Measurements from ENCODE around the gene NAALADL2. TPM values are rescaled to one million over a fixed set of nuclear protein-coding genes. Genes with fewer than 3 reads are reported as not detected.

The NAALADL2 gene
- polyA plus RNA-seq, 1 experiment = 6.3 TPM

- no peaks in the 10 kb centered on the region for H3K27me3 ChIP-seq (ENCODE audit: control insufficient read depth, insufficient read depth, low read length)
- TF ChIP-seq CTCF (IDR thresholded peaks at IDR 0.05; ENCODE audit: low read depth, low read length) = no peak
- no peak overlapping the region for H3K27ac ChIP-seq (ENCODE audit: low read depth, low read length)
- POLR2A ChIA-PET = no interaction called here
- CTCF ChIA-PET = no interaction called here
- DNase-seq (ENCODE audit: low read depth, low spot score) = no peak
- H3K4me3 ChIP-seq (ENCODE audit: low read depth, low read length) = no peak overlapping the region
- no peaks in the 10 kb centered on the region for H3K9me3 ChIP-seq (ENCODE audit: control insufficient read depth, insufficient read depth, low read length)
Measured at GRCh38 chr3:175068587-175068986, 209.5 kb downstream of the NAALADL2 start.

GRCh38 chr3:175070946-175071345, 211.8 kb downstream of the NAALADL2 start:
- H3K27me3 ChIP-seq (ENCODE audit: control insufficient read depth, insufficient read depth, low read length) = no peaks in the 10 kb centered on the region
- POLR2A ChIA-PET = no interaction called here
- CTCF ChIA-PET = no interaction called here
- no peak overlapping the region for H3K27ac ChIP-seq (ENCODE audit: low read depth, low read length)
- no peaks in the 10 kb centered on the region for H3K9me3 ChIP-seq (ENCODE audit: control insufficient read depth, insufficient read depth, low read length)
- DNase-seq (ENCODE audit: low read depth, low spot score) = no peak
- no peak overlapping the region for H3K4me3 ChIP-seq (ENCODE audit: low read depth, low read length)
- no peak for TF ChIP-seq CTCF (IDR thresholded peaks at IDR 0.05; ENCODE audit: low read depth, low read length)

- ChIA-PET CTCF (no interaction called here), POLR2A (no interaction called here)
- DNase-seq (ENCODE audit: low read depth, low spot score) = peak; percentile 16
- H3K27me3 ChIP-seq (ENCODE audit: control insufficient read depth, insufficient read depth, low read length) = no peaks in the 10 kb centered on the region
- no peak for TF ChIP-seq CTCF (IDR thresholded peaks at IDR 0.05; ENCODE audit: low read depth, low read length)
- no peak overlapping the region for H3K27ac ChIP-seq (ENCODE audit: low read depth, low read length)
- H3K9me3 ChIP-seq (ENCODE audit: control insufficient read depth, insufficient read depth, low read length) = no peaks in the 10 kb centered on the region
- H3K4me3 ChIP-seq (ENCODE audit: low read depth, low read length) = no peak overlapping the region
Measured at GRCh38 chr3:175073219-175073905, 214.2 kb downstream of the NAALADL2 start.

GRCh38 chr3:175075269-175075668, 216.1 kb downstream of the NAALADL2 start:
- ChIA-PET POLR2A (no interaction called here), CTCF (no interaction called here)
- no peaks in the 10 kb centered on the region for H3K27me3 ChIP-seq (ENCODE audit: control insufficient read depth, insufficient read depth, low read length)
- TF ChIP-seq CTCF (IDR thresholded peaks at IDR 0.05; ENCODE audit: low read depth, low read length) = no peak
- no peak for DNase-seq (ENCODE audit: low read depth, low spot score)
- no peak overlapping the region for H3K4me3 ChIP-seq (ENCODE audit: low read depth, low read length)
- H3K9me3 ChIP-seq (ENCODE audit: control insufficient read depth, insufficient read depth, low read length) = no peaks in the 10 kb centered on the region
- no peak overlapping the region for H3K27ac ChIP-seq (ENCODE audit: low read depth, low read length)

GRCh38 chr3:175077216-175077615, 218.1 kb downstream of the NAALADL2 start:
- no peak for TF ChIP-seq CTCF (IDR thresholded peaks at IDR 0.05; ENCODE audit: low read depth, low read length)
- Histone ChIP-seq H3K27ac (ENCODE audit: low read depth, low read length) (no peak overlapping the region), H3K4me3 (ENCODE audit: low read depth, low read length) (no peak overlapping the region), H3K9me3 (ENCODE audit: control insufficient read depth, insufficient read depth, low read length) (no peaks in the 10 kb centered on the region), H3K27me3 (ENCODE audit: control insufficient read depth, insufficient read depth, low read length) (no peaks in the 10 kb centered on the region)
- ChIA-PET POLR2A (no interaction called here), CTCF (no interaction called here)
- DNase-seq (ENCODE audit: low read depth, low spot score) = no peak
